HepG2 (cell line): Measurements from ENCODE around the gene TRIM69. TPM values are rescaled to one million over a fixed set of nuclear protein-coding genes. Genes with fewer than 3 reads are reported as not detected.

Experiments used
- ATF3 ChIP-seq: sonication (generic); formaldehyde crosslinking; IDR thresholded peaks from 2 replicates; pipeline ENCODE4 v1.4.0; 2020; ENCODE audit warnings: missing genetic modification reagents
- ATF7-NPFF ChIP-seq: sonication (generic); formaldehyde crosslinking; IDR thresholded peaks from 2 replicates; pipeline ENCODE4 v1.8.1; 2023; ENCODE audit warnings: mild to moderate bottlenecking, low read depth, missing genetic modification reagents, moderate library complexity
- DNMT1 ChIP-seq: sonication (generic); formaldehyde crosslinking; IDR thresholded peaks from 2 replicates; pipeline ENCODE4 v1.5.1; 2020; ENCODE audit warnings: mild to moderate bottlenecking, missing genetic modification reagents
- DRAP1 ChIP-seq: IDR thresholded peaks from 2 replicates; pipeline ENCODE4 v1.6.1; 2016; ENCODE audit warnings: missing genetic modification reagents, missing compliant biosample characterization
- GPN1 ChIP-seq: sonication (generic); formaldehyde crosslinking; IDR thresholded peaks from 2 replicates; pipeline ENCODE4 v1.5.1; 2020; ENCODE audit warnings: missing genetic modification reagents, borderline replicate concordance
- GZF1 ChIP-seq: sonication (generic); formaldehyde crosslinking; IDR thresholded peaks from 2 replicates; pipeline ENCODE4 v1.5.1; 2020; ENCODE audit warnings: mild to moderate bottlenecking, missing genetic modification reagents
- HMGXB3 ChIP-seq: sonication (generic); formaldehyde crosslinking; IDR thresholded peaks from 2 replicates; pipeline ENCODE4 v1.4.0; 2020; ENCODE audit warnings: missing genetic modification reagents, borderline replicate concordance
- HOXD1 ChIP-seq: sonication (generic); formaldehyde crosslinking; IDR thresholded peaks from 2 replicates; pipeline ENCODE4 v1.5.0; 2020; ENCODE audit warnings: missing genetic modification reagents
- MLX ChIP-seq: IDR thresholded peaks from 2 replicates; pipeline ENCODE4 v1.6.1; 2016
- NR2F6 ChIP-seq, 2 experiments: IDR thresholded peaks; 2 replicates each; pipeline ENCODE4 v1.6.1; 2016; ENCODE audit warnings: antibody characterized with exemption in 1 of 2, mild to moderate bottlenecking in 1 of 2
- PAWR ChIP-seq: sonication (generic); formaldehyde crosslinking; IDR thresholded peaks from 2 replicates; pipeline ENCODE4 v1.4.0; 2020; ENCODE audit warnings: missing genetic modification reagents, mild to moderate bottlenecking, borderline replicate concordance
- PRDM15 ChIP-seq: sonication (generic); formaldehyde crosslinking; IDR thresholded peaks from 2 replicates; pipeline ENCODE4 v1.4.0; 2020; ENCODE audit warnings: missing genetic modification reagents
- RCOR2 ChIP-seq: IDR thresholded peaks from 2 replicates; pipeline ENCODE4 v1.6.1; 2016; ENCODE audit warnings: missing biosample characterization, missing genetic modification reagents
- WIZ ChIP-seq: sonication (generic); formaldehyde crosslinking; IDR thresholded peaks from 2 replicates; pipeline ENCODE4 v1.5.1; 2020; ENCODE audit warnings: mild to moderate bottlenecking, missing genetic modification reagents
- YEATS2 ChIP-seq: sonication (generic); formaldehyde crosslinking; IDR thresholded peaks from 2 replicates; pipeline ENCODE4 v1.4.0; 2020; ENCODE audit warnings: missing genetic modification reagents, borderline replicate concordance
- ZNF605 ChIP-seq: sonication (generic); formaldehyde crosslinking; IDR thresholded peaks from 2 replicates; pipeline ENCODE4 v1.8.0; 2022; ENCODE audit warnings: mild to moderate bottlenecking, missing genetic modification reagents
- ZNF878 ChIP-seq: sonication (generic); formaldehyde crosslinking; IDR thresholded peaks from 2 replicates; pipeline ENCODE4 v1.8.1; 2023; ENCODE audit warnings: mild to moderate bottlenecking, missing genetic modification reagents, moderate library complexity
- polyA plus RNA-seq, 8 experiments: library from polyadenylated mRNA; depleted of rRNA in 3 of 8; stranded (reverse) in 7 of 8; unstranded in 1 of 8; fragments of >200 nt; fragmentation: Illumina TruSeq in 4 of 8; extraction: Trizol in 4 of 8; gene quantifications; 2 replicates each; pipeline versions ENCODE4 v1.2.1 to v1.2.3, GENCODE V29; 2011 to 2016; ENCODE audit warnings: low read depth in 4 of 8, missing spikeins in 1 of 8, mixed read lengths in 1 of 8; ENCODE audit not compliant: insufficient read depth in 1 of 8
- total RNA-seq, 5 experiments: library from RNA; depleted of rRNA; stranded (reverse); fragments of >200 nt; fragmentation: Illumina TruSeq; extraction: Trizol; gene quantifications; 2 replicates each; pipeline ENCODE4 v1.2.3, GENCODE V29; 2016; ENCODE audit warnings: low read depth in 1 of 5

Gene TRIM69
- total and polyA plus RNA-seq, 2 of the 13 experiments (the other 11 are each of a cell fraction or from before 2014, with no cell fraction given) = 2.6 to 3.2 TPM

GRCh38 chr15:44728576-44729407 lies 7.5 kb upstream of the TRIM69 start (continued):
- TF ChIP-seq DRAP1 (CRISPR knock-in tag) (peak; percentile 90), ATF3 (CRISPR knock-in tag) (peak; percentile 65; the same call in 1 of the 2 replicates), WIZ (CRISPR knock-in tag) (no peak), GPN1 (no peak), PRDM15 (CRISPR knock-in tag) (no peak), RCOR2 (CRISPR knock-in tag) (0 out of 2 replicates have a peak, but pooled peaks have one; percentile 26), PAWR (CRISPR knock-in tag) (no peak), GZF1 (CRISPR knock-in tag) (peak; percentile 78; the same call in 1 of the 2 replicates), MLX (CRISPR knock-in tag) (no peak), ZNF605 (CRISPR knock-in tag) (no peak), NR2F6 (IDR thresholded peaks at IDR 0.05) (no peak), NR2F6 (CRISPR knock-in tag; IDR thresholded peaks at IDR 0.05) (peak; percentile 76), HOXD1 (CRISPR knock-in tag) (0 out of 2 replicates have a peak, but pooled peaks have one; percentile 43), ATF7-NPFF (CRISPR knock-in tag) (peak; percentile 38; the same call in 1 of the 2 replicates), DNMT1 (CRISPR knock-in tag) (no peak), HMGXB3 (peak; percentile 69; the same call in 1 of the 2 replicates), ZNF878 (peak; percentile 30; the same call in 1 of the 2 replicates), YEATS2 (CRISPR knock-in tag) (peak; percentile 66)
